Measurements from ENCODE around the gene LAD1.

The LAD1 gene

GRCh38 chr1:201418461-201418860 lies 19.3 kb upstream of the LAD1 start:
- DNase-seq, result no peak

DNA sequence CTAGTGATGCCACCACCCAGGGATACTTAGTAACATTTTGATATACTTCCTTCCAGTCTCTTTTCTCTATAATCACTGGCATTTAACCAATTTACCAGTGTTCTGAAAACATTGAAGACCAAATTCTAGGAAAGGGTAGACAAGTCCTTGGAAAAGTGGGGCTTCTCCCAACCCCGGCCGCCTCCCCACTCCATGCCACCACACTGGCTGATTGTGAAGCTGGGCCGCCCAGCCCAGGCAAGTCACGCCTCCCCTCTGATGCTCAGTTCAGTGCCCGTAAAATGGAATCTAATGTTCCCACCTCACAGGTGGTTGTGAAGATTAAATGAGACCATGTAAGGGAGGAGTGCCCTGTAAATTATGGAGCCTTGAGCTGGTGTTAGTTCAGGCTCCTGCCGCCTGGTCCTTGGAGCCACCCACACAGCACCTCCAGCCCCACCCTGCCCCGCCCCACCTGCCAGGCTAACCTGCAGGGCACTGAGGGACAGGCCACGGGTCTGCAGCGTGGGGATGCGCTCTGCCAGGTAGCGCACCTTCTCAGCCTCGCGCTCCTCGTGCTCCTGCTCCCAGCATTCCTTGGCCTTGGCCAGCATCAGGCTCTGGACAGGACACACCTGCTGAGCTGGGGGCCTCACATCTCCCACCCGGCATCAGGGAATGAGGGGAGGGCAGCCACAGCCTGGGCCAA lies 15.1 kb upstream of the LAD1 start:
- DNase-seq, result no peak

GRCh38 chr1:201411292-201411691 lies 12.2 kb upstream of the LAD1 start:
- DNase-seq, result no peak

DNA sequence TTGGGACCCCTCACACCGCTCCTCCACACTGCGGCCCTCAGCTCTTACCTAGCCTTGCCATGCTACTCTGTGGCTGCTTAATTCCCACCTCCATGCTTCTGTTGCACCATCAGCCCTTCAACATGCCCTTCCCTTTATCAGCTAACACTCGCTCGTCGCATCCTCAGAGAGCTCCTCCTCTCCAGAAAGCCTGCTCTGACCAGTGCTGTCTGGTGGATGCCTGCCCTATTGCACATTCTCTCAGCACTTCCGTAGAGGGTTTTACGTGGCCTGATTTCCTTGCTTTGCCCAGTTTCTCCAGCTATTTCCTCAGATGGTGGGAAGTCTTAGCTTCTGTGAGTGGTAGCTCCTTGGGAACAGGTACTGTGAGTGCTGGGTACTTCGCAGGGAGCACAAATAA lies 10.3 kb upstream of the LAD1 start:
- no peak for DNase-seq

DNA sequence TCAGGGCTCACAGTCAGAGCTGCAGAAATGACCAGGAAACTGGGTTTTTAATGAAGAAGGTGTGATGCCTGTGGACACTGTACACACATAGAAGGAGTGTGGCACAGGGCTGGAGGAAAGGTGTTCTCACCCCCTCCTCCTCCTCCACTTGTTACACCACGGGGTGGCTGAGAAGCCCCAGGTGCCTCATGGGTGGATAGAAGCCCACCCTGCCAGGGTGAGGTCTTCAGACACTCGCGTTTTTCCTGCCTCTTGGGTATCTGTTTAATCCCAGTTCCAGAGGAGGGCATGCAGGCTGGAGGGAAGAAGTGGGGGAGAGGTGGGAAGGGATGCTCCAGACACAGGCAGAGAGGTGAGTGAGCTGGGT lies 9.7 kb upstream of the LAD1 start:
- DNase-seq, result no peak

- peak; percentile 40 for DNase-seq
These were observed 9.2 kb upstream of the LAD1 start for GRCh38 chr1:201408176-201408833.

DNA sequence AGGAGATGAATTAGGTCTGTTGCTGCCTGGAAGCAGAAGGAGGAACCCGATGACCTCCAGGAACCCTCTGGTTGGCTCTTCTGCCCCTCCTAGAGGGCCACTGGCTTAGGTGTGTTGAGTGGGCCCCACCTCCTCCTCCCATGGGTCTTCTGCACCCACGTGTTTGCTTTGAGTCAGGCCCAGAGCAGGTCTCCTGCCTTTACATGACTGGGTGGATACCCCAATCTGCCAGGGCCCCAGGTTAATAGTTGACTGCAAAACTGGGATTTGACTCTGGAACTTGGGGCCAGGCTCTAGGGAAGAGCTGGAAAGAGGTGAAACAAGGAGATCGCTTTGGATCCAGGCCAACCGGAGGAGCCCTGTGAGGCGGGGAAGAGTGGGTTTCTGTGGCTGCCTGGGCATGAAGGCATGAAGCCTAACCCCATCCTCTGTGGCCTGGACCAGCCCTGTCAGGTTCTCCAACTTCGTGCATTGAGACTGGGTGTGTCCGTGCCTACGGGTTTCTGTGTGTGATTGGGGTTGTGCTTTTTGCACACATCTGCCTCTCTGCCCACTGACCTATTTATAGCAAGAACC lies 7.8 kb upstream of the LAD1 start:
- no peak for DNase-seq

GRCh38 chr1:201405484-201405831 lies 6.3 kb upstream of the LAD1 start:
- DNase-seq, result no peak

DNA sequence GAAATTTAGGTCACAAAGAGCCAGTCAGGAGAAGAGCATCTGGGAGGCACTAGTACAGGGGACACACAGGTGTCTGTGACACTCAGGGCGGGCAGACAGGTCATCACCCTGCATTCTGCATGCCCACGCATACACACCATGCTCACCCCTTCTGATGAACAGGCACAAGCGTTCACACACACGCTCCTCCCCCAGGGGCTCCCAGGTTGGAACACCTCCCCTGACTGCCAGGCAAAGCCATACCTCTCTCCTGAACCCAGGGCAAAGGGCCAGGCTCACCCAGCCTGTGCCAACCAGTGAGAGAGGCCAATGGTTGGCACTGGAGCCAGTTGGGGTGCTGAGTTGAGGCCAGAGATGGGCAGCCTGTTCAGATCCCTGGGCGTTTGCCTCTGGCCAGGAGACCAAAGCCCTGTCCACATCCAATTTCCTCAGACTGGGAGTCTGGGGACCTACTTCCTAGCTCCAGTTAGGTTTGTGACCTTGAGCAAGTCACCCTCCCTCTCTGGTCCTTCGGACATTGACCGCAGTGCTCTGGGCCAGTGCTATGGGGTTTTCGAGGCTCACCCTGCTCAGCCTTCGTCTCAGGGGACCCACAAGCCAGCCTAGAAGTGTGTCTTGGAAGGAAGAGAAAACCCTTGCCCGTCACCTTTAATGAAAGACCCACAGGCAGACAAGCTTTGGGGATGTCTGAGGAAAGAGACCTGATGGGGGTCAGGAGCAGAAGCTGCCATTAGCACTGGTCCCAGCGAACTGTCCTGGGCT lies 5.8 kb upstream of the LAD1 start:
- no peak for DNase-seq

DNA sequence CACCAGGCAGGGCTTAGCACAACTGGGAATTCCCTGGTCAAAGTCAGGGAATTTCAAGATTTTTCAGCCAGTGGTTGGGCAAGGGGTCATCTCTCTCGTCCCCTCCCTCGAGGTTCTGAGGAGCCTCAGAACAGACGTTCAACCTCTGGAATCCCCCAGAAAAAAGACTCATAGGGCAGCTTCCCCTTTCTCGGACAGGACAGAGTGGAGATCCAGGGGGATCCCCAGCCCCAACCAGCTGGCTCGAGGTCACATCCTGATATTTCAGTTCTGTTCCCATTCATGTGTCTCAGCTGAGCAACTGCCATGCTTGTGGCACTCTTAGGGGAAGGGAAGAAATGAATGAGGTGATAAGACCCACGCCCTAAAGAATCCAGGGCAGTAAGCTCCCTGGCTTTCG lies 4.9 kb upstream of the LAD1 start:
- no peak for DNase-seq

DNA sequence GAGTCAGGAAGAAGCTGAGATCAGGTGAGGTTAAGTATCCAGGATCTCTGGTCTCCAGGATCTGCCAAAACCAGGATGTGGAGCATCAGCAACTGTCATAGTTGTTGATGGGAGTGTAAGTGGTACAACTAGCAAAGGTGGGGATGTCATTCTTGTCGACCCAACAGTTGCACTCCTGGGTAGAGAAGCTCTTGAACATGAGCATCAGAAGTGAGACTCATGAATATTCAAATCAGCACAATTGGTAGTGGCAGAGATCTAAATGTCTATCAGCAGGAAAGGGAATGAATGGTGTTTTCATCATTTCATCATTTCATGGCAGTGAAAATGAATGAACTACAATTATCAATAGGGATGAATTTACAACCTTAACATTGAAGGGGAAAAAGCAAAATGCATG lies 4.2 kb upstream of the LAD1 start:
- no peak for DNase-seq

DNA sequence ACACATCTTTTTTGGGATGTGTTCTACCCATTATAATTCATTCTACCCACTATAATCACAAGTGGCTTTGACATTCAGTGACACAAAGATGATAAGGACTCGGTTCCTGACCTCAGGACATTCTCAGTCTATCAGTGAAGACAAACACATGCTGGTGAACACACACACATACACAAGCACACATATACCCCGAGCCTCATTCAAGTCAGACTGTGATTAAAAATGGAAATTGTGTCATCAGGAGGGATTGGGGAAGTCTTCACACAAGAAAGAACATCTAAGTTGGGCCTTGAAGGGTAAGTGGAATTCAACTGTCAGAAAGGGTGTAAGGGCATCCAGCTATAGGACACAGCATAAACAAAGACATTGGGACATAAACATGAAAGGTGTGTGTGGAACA lies 2.6 kb upstream of the LAD1 start:
- DNase-seq, result no peak

- DNase-seq, result no peak
These were observed 1.7 kb upstream of the LAD1 start for GRCh38 chr1:201400852-201401230.

DNA sequence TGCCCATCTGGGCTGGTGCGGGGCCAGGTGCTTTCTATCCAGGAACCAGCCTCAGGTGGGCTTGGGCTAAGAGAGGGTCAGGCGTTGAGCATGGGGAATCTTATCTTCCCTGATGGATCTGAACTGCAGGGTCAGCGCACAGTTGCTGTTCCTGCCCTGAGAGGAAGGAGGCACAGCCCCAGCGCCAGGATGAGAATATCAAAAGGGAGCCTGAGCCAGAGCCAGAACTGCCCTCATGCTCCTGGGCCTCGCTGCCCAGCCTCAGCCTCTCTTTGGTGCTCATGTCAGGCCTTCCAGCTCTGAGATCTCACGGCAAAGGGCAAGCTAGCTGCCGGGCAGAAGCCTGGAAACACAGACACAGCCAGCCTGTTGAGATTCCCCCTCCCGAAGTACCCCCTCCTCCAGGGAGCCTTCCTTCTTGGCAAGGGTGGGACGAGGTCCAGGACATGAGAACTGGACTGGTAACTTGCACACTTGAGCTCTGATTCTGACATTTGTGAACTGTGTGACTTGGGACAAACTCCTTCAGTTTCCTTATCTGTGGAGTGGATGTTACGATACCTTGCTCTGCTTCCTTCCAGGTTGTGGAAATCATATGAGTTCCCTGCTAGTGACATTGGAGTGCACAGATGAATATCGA lies 1.2 kb upstream of the LAD1 start:
- no peak for DNase-seq

GRCh38 chr1:201399352-201400126 lies 415 bp upstream of the LAD1 start:
- no peak for DNase-seq

DNA sequence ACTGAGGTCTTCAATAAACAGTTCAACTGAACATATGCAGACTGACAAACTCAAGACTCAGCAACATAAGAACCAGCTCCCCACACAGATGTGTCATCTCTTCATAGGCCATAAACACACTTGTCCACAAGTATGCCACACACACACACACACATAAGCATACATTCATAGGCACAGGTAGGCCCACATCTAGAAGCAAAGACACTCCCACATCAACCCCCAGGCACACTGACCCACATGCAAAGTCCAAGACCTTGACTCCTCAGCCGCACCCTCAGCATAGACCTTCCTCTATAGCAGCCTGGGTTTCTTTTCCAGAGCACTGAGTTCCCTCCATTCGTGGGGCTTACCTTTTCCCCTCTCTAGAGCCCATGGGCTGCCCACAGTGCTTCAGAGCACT lies 1.4 kb downstream of the LAD1 start:
- no peak for DNase-seq

- no peak for DNase-seq
These were observed 2.2 kb downstream of the LAD1 start for GRCh38 chr1:201396861-201397464.

GRCh38 chr1:201395936-201396335 lies 3.2 kb downstream of the LAD1 start:
- DNase-seq, result no peak

DNA sequence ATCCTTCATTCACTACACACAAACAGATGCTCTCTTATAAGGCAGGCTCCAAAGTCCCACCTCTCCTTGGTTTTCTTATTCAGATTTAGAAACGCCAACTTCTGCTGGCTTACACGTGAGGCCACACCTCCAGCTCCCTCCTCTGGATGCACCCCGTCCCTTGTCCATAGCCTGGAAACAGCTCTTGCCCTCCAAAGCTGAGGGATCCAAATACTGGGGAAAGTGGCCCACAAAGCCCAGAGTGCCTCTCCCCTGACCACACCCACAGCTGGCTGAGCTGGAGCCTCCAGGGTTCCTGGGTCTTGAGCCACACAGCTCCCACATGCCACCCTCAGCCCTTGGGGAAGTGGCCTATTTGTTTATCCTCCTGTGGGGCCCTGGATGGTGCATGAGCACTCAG lies 4.5 kb downstream of the LAD1 start:
- no peak for DNase-seq

- no peak for DNase-seq
These were observed 6.0 kb downstream of the LAD1 start for GRCh38 chr1:201393076-201393475.

DNA sequence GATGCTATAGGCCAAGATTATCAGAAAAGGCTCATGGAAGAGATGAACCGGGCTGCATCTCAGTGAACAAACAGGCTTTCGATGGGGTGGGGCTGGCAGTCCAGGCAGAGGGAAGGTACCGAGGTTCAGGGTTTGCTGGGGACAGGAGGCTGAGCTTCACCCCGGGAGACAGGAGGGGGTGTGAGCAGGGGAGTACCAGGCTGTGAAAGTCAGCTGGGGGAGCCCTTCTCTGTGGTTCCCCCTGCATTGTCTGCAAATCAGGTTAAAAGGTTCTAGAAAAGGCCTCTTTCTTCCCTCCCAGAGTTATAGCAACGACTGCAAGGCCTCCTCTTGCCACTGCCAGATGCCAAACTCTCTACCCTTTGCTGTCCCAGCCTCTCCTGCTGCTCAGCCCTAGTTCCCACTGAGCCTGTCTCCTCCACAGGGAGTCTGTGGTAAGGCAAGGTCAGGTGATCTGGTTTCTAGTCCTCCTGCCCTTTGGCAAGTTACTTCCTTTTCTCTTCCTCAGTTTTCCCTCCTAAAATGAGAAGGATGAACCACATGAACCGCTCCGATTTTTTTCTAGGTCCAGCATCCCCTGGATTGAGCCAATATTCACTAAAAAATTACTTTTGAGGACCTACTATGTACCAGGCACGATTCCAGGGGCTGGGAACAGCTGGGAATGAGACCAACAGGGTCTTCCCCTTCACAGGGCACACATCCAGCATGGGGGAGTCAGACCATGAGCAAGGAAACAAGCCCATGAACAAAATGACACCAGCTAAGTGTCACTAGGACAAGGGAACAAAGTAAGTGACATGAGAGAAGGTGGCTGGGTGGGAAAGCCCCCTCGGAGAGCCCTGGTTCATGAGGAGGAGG lies 7.2 kb downstream of the LAD1 start:
- no peak for DNase-seq
